Activated CD4-positive, alpha-beta T cell treated with anti-CD3 and anti-CD28 coated beads for 48 hours (primary cell): ENCODE results near the gene AKNA.

ENCODE experiments used
- DNase-seq: peaks from one replicate; pipeline ENCODE4 v3.0.0-alpha.2; 2020

Gene AKNA

DNA sequence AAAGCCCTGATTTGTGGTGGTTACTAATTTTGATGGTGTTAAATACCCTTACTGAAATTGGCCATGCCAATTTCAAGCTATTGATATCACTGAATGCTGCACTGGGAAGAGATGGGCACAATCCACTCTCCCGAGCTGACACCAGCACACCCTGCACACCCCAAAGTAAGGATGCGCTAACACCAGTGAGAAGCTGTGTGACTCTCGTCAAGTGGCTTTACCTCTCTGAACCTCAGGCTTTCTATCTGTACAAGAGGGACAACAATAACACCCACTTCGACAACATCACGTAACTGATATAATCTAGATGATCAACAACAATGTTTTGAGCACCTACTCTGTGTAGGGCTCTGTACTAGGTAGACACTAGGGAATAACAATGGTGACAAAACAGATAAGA is 8.0 kb upstream of the AKNA start:
- DNase-seq, result no peak

- DNase-seq, result no peak
Observed at GRCh38 chr9:114395334-114395617, 7.5 kb upstream of the AKNA start.

GRCh38 chr9:114394523-114395333 is 6.9 kb upstream of the AKNA start:
- no peak for DNase-seq

GRCh38 chr9:114392749-114393112 is 4.9 kb upstream of the AKNA start:
- DNase-seq, result no peak

GRCh38 chr9:114390952-114391351 is 3.2 kb upstream of the AKNA start:
- DNase-seq, result no peak

GRCh38 chr9:114389612-114390368 is 2.0 kb upstream of the AKNA start:
- DNase-seq, result no peak

DNA sequence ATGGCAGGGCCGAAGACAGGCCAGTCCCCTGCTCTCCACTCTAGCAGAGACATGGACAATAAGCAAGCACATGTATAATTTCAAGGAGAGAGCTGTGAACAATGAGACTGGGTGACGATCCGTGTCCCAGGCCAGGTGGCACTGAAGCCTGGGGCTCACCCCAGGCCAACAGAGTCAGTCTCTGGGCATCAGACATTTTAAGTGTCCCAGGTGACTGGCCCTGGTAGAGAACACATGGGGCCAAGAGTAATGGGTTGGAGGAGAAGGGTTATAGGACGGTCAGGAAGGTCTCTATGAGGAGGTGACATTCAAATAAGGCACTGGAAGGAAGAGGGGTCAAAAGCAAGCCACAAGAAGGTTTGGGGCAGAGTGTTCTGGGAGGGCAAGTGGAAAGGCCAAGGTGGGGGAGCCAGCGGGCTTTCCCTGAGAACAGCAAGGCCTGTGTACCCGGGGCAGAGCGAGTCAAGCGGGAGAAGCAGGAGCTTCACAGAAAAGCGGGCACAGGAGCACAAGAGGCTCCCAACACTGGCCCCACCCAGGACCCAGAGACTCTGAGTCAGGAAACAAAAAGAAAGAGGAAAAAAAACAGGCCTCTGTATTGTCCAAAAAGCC is 1.1 kb upstream of the AKNA start:
- no peak for DNase-seq

GRCh38 chr9:114388357-114388682 is 538 bp upstream of the AKNA start:
- peak; percentile 49 for DNase-seq

DNA sequence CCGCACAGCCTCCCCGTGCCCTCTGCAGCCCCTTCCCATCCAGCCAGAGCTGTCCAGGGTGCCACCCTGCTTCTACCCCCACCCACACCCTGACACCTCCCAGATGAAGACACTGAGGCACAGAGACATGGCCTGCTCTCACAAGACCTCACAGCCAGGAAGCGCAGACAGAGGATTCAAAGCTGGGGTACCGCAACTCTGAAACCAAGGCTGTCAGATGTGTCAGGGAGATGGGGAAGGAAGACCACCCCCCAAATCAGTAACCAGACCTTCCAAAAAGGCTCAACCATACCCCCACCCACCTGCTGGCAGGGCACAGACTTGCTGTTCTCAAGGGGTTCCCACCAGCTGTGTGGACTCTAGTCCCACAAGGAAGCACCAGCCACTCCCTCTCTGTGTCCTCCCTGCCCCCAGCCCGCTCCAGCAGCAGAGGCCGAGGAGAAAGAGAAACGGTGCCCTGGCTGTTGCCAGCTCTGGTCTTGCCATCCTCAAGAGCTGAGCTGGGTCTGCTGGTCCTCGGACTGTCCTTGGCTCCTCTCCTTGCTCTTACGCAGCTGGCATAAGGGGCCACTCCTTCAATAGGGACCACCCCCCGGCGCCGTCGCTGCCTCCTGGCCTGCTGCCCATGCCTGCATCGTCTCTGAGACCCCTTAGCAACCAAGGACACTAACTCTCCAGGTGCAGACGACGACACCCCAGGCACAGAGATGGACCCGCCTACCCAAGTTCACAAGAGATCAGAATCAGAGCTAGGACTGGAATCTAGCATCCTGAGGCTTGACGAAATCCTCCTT is 699 bp downstream of the AKNA start:
- DNase-seq, result no peak

- no peak for DNase-seq
Observed at GRCh38 chr9:114386361-114386885, 1.4 kb downstream of the AKNA start.

- peak; percentile 92 for DNase-seq
Observed at GRCh38 chr9:114385397-114386181, 2.2 kb downstream of the AKNA start.

DNA sequence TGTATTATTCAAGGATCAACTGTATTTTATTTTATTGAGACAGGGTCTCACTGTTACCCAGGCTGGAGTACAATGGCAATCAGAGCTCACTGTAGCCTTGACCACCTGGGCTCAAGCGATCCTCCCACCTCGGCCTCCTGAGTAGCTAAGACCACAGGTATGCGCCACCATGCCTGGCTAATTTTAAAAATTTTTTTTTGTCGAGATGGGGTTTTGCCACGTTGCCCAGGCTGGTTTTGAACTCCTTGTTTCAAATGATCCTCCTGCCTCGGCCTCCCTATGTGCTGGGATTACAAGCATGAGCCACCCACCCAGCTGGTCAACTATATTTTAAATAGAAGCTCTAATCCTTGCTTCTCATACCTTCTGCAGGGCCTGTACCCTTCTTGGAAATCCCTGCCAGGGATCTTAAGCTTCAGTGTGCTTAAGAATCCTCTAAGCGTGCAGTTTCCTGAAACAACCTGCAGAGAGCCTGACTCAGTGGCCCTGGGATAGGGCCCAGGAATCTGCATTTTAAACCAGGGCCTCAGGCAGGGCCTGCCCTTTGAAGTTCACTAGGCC is 2.9 kb downstream of the AKNA start:
- no peak for DNase-seq

DNA sequence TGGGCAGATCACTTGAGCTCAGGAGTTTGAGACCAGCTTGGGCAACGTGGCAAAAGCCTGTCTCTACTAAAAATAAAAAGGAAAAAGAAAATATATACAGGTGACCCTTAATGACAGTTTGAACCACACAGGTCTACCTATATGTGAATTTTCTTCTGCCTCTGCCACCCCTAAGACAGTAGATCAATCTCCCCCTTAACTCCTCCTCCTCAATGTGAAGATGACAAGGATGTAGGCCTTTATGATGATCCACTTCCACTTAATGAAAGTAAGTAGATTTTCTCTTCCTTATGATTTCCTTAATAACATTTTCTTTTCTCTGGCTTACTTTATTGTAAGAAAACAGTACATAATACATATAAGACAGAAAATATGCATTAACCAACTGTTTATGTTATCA is 3.4 kb downstream of the AKNA start:
- no peak for DNase-seq

DNA sequence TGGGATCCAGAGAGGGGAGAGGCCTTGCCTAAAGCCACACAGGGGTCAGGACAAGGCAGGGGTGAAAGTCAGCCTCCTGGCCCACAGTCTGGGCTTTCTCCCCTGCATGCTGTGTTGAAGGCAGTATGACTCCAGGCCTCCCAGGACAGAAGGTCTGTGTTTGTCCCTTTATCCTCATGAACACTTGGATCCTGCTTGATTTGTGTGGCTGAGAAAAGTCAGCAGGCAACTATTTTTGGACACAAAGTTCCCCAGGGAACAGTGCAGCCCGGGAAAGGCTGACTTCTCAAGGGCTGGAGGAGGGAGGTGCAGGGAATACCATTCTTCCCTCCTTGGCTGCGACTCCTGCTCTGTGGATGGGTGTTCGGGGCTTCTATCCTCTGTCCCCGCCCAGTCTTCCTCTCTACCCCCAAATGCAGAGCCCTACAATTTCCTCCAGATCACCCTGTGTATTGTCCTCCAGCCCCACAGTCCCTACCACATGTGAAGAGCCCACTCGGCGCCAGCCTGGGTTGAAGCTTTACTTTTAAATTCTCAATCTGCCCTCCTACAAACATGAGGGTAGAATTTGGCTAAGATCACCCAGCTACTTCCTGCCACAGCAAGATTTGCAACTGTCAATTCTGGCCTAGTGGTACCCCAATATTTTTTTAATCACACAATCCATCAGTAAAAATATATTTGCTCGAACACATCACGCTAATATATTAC is 4.1 kb downstream of the AKNA start:
- no peak for DNase-seq

DNA sequence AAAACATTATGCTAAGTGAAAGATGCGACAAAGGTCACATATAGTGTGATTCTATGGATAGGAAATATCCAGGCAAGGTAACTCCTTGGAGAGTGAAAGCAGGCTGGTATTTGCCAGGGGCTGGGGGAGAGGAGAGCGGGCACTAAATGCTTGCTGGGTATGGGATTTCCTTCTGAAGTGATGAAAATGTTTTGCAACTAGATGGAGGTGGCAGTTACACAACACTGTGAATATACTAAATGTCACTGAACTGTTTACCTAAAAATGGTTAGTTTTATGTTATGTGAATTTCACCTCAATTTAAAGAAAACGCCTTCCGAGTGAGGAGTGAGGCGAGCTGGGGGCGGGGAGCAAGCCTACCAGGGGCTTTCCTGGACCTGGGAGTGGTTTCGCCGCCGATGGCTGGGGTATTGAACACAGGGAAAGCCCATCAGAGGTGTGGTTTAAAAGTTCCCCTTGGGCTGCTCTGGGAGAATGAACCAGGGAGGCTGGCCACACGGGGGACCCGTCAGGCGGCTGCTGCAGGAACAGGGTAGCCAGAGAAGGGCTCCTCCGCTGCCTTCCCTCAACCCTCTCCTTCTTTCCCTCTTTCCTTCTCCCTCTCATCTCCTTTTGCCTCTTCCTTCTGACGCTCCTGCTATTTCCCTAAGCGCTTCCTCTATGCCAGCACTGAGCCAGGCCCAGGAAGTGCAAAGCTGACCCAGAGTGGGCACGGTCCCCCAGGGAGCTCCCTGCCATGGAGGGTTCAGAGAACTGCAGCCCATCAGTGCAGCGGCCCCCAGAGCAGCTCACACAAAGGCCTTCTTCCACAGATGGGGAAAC is 4.9 kb downstream of the AKNA start:
- DNase-seq, result peak; percentile 80

GRCh38 chr9:114378883-114379282 is 8.9 kb downstream of the AKNA start:
- no peak for DNase-seq

- no peak for DNase-seq
Observed at GRCh38 chr9:114378016-114378415, 9.8 kb downstream of the AKNA start.

GRCh38 chr9:114376586-114377445 is 11.0 kb downstream of the AKNA start:
- DNase-seq, result no peak

DNA sequence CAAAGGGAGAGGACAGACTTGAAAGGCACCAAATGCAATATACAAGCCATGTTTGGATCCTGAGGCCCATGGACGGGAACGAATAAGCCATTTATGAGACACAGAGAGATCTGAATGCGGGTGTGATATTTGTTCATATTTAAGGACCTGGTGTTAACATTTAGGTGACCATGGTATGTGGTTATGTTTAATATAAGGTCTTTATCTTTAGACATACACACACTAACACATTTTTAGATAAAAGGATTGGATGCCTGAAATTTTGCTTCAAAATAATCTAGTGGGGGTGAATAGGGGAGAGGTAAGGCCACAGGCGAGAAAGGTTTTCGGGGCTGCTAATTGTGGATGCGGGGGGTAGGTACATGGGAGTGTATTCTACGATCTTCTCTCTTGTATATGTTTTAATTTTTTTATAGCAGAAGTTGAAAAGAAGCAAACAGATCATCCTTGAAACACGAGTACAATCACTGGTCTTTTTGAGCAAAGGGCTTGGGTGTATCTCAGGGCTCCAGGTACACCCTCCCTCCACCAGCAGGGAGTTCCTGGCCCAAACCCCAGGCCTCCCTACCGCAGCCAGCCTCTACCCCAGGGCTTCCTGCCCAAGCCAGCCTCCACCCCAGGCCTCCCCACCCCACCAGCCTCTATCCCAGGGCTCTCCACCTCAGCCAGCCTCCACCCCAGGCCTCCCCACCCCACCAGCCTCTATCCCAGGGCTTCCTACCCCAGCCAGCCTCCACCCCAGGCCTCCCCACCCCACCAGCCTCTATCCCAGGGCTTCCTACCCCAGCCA is 12.2 kb downstream of the AKNA start:
- DNase-seq, result no peak
